GM12891 (cell line): Measurements from ENCODE around the gene TMC6.
"Not testable (repeated sequence)": the region's sequence is repeated elsewhere in the genome, so short reads cannot be mapped to it uniquely, and the experiment has no call there.

Source experiments
- DNase-seq: peaks from one replicate; pipeline ENCODE4 v3.0.0; 2011; ENCODE audit warnings: low spot score; ENCODE audit not compliant: insufficient read length
- FAIRE-seq: peaks from 2 replicates; lab custom pipeline; 2011; peaks lifted over from hg19 to GRCh38; lab: Jason Lieb, UNC
- PAX5 ChIP-seq: IDR thresholded peaks from 2 replicates; pipeline ENCODE4 v1.6.1; 2011; ENCODE audit warnings: low read length, moderate library complexity, mild to moderate bottlenecking; ENCODE audit not compliant: insufficient read depth, severe bottlenecking
- POLR2A ChIP-seq: IDR thresholded peaks from 2 replicates; pipeline ENCODE4 v1.6.1; 2011; ENCODE audit warnings: low read depth, low read length, control low read depth
- POLR2AphosphoS5 ChIP-seq: IDR thresholded peaks from 2 replicates; pipeline ENCODE4 v1.6.1; 2011; ENCODE audit warnings: low read depth, low read length, control low read depth
- POU2F2 ChIP-seq: IDR thresholded peaks from 2 replicates; pipeline ENCODE4 v1.6.1; 2011; ENCODE audit warnings: low read depth, mild to moderate bottlenecking, control low read depth, low read length, moderate library complexity
- SPI1 ChIP-seq: IDR thresholded peaks from 2 replicates; pipeline ENCODE4 v1.6.1; 2011; ENCODE audit warnings: low read depth, low read length, control low read depth
- TAF1 ChIP-seq: IDR thresholded peaks from 2 replicates; pipeline ENCODE4 v1.6.1; 2011; ENCODE audit warnings: low read depth, low read length, control low read depth

The TMC6 gene

DNA sequence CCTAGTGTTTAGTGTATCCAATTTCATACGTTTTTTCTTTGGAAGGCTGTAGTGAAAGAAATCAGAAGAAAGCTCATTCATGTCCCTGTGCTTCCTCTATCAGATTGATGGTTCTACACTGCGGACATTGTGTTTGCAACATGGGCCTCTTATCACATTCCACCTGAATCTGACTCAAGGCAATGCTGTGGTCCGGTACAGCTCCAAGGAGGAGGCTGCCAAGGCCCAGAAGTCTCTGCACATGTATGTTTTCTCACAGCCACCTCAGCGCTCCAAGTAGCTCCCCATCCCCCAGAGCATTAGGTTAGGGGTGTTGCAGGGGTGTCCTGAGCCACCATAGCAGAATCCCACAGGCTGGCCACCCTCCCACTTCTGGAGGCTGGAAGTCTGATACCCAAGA, 25.2 kb downstream of the TMC6 start:
- FAIRE-seq: no peak
- DNase-seq: no peak
- TF ChIP-seq SPI1 (no peak), TAF1 (no peak), PAX5 (no peak), POLR2AphosphoS5 (no peak), POLR2A (no peak), POU2F2 (no peak)

DNA sequence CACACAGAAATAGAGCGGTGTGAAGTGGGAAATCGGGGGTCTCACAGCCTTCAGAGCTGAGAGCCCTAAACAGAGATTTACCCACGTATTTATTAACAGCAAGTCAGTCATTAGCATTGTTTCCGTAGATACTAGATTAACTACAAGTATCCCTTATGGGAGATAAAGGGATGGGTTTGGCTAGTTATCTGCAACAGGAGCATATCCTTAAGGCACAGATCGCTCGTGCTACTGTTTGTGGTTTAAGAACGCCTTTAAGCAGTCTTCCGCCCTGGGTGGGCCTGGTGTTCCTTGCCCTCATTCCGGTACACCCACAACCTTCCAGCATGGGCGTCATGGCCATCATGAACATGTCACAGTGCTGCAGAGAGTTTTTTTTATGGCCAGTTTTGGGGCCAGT, 27.0 kb downstream of the TMC6 start:
- TF ChIP-seq POU2F2: no peak
- FAIRE-seq (no peak), DNase-seq (no peak)

DNA sequence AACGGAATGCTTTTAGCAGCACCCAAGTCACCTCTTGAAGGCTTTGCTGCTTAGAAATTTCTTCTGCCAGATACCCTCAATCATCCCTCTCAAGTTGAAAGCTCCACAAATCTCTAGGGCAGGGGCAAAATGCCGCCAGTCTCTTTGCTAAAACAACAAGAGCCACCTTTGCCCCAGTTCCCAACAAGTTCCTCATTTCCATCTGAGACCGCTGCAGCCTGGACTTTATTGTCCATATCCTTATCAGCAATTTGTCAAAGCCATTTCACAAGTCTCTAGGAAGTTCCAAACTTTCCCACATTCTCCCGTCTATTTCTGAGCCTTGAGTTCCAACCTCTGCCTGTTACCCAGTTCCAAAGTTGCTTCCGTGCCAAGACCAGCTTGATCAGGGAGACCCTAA, 27.4 kb downstream of the TMC6 start:
- TF ChIP-seq SPI1 (no peak), TAF1 (no peak), PAX5 (no peak), POLR2AphosphoS5 (no peak), POLR2A (no peak), POU2F2 (no peak)
- FAIRE-seq (no peak), DNase-seq (no peak)

DNA sequence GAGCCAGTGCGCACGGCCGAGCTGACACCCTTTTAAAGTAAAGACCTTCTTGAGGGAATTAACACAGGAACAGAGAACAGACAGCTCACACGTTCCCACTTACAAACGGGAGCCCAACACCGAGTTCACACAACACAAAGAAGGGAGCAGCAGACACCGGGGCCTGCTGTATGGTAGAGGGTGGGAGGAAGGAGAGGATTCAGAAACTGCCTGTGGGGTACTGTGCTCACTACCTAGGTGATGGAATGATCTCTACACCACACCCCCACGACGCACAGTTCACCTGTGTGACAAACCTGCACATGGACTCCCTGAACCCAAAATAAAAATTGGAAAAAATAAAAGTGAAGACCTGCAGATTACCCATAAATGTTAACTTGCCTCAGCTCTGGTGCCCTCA, 32.5 kb downstream of the TMC6 start:
- no peak for DNase-seq
- no peak for FAIRE-seq
- TF ChIP-seq POLR2A (no peak), SPI1 (no peak), POLR2AphosphoS5 (no peak), POU2F2 (no peak), PAX5 (no peak), TAF1 (no peak)

GRCh38 chr17:78095035-78095434, 33.5 kb downstream of the TMC6 start:
- FAIRE-seq: no peak

GRCh38 chr17:78092794-78093324, 35.7 kb downstream of the TMC6 start:
- FAIRE-seq: no peak
- TF ChIP-seq SPI1 (no peak), POLR2A (no peak), PAX5 (no peak)
- DNase-seq: no peak

More at GRCh38 chr17:78095035-78095434, 33.5 kb downstream of the TMC6 start:
- TF ChIP-seq POLR2A (no peak), PAX5 (no peak), TAF1 (no peak), POLR2AphosphoS5 (no peak), SPI1 (no peak), POU2F2 (no peak)
- DNase-seq: no peak

- DNase-seq (no peak), FAIRE-seq (no peak)
- TF ChIP-seq POLR2A: no peak
- no peak for TF ChIP-seq TAF1
- TF ChIP-seq PAX5: no peak
- no peak for TF ChIP-seq POLR2AphosphoS5
- TF ChIP-seq SPI1: no peak
- TF ChIP-seq POU2F2: no peak
Observed at GRCh38 chr17:78089576-78090281, 38.8 kb downstream of the TMC6 start.

DNA sequence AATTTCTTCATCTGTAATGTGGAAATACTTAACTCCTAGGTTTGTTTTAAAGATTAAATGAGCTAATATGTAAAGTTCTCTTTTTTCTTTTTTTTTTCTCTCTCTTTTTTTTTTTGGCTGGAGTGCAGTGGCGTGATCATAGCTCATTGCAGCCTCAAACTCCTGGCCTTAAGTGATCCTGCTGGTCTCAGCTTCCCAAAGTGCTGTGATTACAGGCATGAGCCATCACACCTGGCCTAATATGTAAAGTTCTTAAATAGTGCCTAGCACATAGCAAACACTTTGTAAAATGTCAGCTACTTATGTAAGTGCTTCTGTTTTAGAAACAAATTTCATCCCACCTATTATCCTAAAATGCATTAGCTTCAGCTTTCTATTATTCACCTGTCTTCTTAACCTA, 40.0 kb downstream of the TMC6 start:
- DNase-seq (no peak), FAIRE-seq (no peak)
- no peak for TF ChIP-seq TAF1
- no peak for TF ChIP-seq PAX5
- TF ChIP-seq POLR2AphosphoS5: no peak

GRCh38 chr17:78086740-78087139, 41.8 kb downstream of the TMC6 start:
- DNase-seq (no peak), FAIRE-seq (no peak)
- TF ChIP-seq POLR2AphosphoS5 (no peak), PAX5 (no peak), SPI1 (no peak), TAF1 (no peak), POLR2A (no peak), POU2F2 (no peak)

- no peak for DNase-seq
- no peak for TF ChIP-seq TAF1
- TF ChIP-seq PAX5: no peak
- TF ChIP-seq POU2F2: no peak
- TF ChIP-seq SPI1: no peak
- TF ChIP-seq POLR2A: no peak
- no peak for TF ChIP-seq POLR2AphosphoS5
- FAIRE-seq: no peak
Observed at GRCh38 chr17:78082988-78083387, 45.6 kb downstream of the TMC6 start.

GRCh38 chr17:78082355-78082872, 46.1 kb downstream of the TMC6 start:
- not testable (repeated sequence) for DNase-seq, FAIRE-seq
